ENCODE measurements around the gene GSTA2. TPM values are rescaled to one million over a fixed set of nuclear protein-coding genes. Genes with fewer than 3 reads are reported as not detected.
"Not testable (repeated sequence)": the region's sequence is repeated elsewhere in the genome, so short reads cannot be mapped to it uniquely, and the experiment has no call there.

The GSTA2 gene
- total and polyA plus RNA-seq, 10 of the 15 experiments (the other 5 are each of a cell fraction or from before 2014, with no cell fraction given): not detected

DNA sequence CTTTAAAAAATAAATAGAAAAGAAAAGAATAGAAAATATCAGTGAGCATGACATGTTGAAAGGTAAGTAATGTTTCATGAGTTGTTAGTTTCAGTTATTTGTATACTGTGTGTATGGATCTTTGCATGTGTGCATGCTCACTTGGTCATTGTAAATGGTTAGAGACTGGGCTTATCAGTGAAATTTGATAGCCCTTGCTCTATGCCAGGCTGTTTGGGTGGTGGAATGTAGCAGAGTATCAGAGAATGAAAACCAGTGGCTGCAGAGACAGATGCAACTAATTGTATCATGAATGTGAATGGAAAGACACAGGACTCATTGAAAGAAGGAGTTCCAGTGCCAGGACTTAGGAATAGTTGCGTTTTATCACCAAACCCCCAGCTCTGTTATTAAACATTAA is 4.2 kb downstream of the GSTA2 start:
- in situ Hi-C loops (cut with MboI) (no loop called here), intact Hi-C loops (cut with micrococcal nuclease; ENCODE audit: unreplicated experiment) (no loop called here)
- ChIA-PET POLR2A (no interaction called here), SMC1A (ENCODE audit: uncharacterized antibody, unreplicated experiment) (no interaction called here), RAD21 (ENCODE audit: unreplicated experiment) (no interaction called here), CTCF (no interaction called here)
- Histone ChIP-seq H3K4me3 (no peak overlapping the region), H3K9me3 (replicated peaks; ENCODE audit: control insufficient read depth, insufficient read depth, low read length) (no peaks in the 10 kb centered on the region), H2AFZ (ENCODE audit: control insufficient read depth, low read depth, low read length) (no peak overlapping the region), H3K79me2 (ENCODE audit: control insufficient read depth, insufficient read depth, low read length) (no peaks in the 10 kb centered on the region), H3K36me3 (ENCODE audit: control insufficient read depth in 2 of 2, insufficient read depth in 2 of 2, low read length in 1 of 2) (no peaks in the 10 kb centered on the region), H3K27ac (ENCODE audit: control insufficient read depth, insufficient read depth) (no peak overlapping the region), H3K4me1 (ENCODE audit: control insufficient read depth, insufficient read depth, low read length) (no peaks in the 10 kb centered on the region), H4K20me1 (ENCODE audit: control insufficient read depth, insufficient read depth) (no peaks in the 10 kb centered on the region), H3K4me2 (ENCODE audit: control insufficient read depth, insufficient read depth) (no peak overlapping the region), H3K9ac (ENCODE audit: control insufficient read depth, insufficient read depth, low read length) (no peak overlapping the region), H3K27me3 (replicated peaks in 1 of 2; ENCODE audit: control insufficient read depth in 2 of 2, insufficient read depth in 2 of 2, low read length in 1 of 2) (no peaks in the 10 kb centered on the region)
- FAIRE-seq (no peak), DNase-seq (ENCODE audit: low read depth, low spot score) (no peak), ATAC-seq (no peak)
- TF ChIP-seq CBFB (IDR thresholded peaks at IDR 0.05; ENCODE audit: low read depth) (no peak), SREBF1 (IDR thresholded peaks at IDR 0.05; ENCODE audit: low read length) (no peak), ASH2L (IDR thresholded peaks at IDR 0.05; ENCODE audit: borderline replicate concordance, low read depth) (no peak), NFYA (IDR thresholded peaks at IDR 0.05; ENCODE audit: borderline replicate concordance, low read depth, low read length) (no peak), HDAC6 (IDR thresholded peaks at IDR 0.05; ENCODE audit: unreplicated experiment) (no peak), PML (IDR thresholded peaks at IDR 0.05; ENCODE audit: low read length) (no peak), E2F4 (IDR thresholded peaks at IDR 0.05; ENCODE audit: low read depth, low read length) (no peak)
- TF ChIP-seq, protein P1, sequence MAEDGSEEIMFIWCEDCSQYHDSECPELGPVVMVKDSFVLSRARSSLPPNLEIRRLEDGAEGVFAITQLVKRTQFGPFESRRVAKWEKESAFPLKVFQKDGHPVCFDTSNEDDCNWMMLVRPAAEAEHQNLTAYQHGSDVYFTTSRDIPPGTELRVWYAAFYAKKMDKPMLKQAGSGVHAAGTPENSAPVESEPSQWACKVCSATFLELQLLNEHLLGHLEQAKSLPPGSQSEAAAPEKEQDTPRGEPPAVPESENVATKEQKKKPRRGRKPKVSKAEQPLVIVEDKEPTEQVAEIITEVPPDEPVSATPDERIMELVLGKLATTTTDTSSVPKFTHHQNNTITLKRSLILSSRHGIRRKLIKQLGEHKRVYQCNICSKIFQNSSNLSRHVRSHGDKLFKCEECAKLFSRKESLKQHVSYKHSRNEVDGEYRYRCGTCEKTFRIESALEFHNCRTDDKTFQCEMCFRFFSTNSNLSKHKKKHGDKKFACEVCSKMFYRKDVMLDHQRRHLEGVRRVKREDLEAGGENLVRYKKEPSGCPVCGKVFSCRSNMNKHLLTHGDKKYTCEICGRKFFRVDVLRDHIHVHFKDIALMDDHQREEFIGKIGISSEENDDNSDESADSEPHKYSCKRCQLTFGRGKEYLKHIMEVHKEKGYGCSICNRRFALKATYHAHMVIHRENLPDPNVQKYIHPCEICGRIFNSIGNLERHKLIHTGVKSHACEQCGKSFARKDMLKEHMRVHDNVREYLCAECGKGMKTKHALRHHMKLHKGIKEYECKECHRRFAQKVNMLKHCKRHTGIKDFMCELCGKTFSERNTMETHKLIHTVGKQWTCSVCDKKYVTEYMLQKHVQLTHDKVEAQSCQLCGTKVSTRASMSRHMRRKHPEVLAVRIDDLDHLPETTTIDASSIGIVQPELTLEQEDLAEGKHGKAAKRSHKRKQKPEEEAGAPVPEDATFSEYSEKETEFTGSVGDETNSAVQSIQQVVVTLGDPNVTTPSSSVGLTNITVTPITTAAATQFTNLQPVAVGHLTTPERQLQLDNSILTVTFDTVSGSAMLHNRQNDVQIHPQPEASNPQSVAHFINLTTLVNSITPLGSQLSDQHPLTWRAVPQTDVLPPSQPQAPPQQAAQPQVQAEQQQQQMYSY (CRISPR knock-in tag; IDR thresholded peaks at IDR 0.05): no peak
- no TSS peak for BruUV-seq (replicated peaks)
- 33% methylated on average over 1 of the region's 1 CpG for WGBS (ENCODE audit: insufficient coverage, insufficient replicate concordance, low lambda C conversion rate, missing lambda C conversion rate)

DNA sequence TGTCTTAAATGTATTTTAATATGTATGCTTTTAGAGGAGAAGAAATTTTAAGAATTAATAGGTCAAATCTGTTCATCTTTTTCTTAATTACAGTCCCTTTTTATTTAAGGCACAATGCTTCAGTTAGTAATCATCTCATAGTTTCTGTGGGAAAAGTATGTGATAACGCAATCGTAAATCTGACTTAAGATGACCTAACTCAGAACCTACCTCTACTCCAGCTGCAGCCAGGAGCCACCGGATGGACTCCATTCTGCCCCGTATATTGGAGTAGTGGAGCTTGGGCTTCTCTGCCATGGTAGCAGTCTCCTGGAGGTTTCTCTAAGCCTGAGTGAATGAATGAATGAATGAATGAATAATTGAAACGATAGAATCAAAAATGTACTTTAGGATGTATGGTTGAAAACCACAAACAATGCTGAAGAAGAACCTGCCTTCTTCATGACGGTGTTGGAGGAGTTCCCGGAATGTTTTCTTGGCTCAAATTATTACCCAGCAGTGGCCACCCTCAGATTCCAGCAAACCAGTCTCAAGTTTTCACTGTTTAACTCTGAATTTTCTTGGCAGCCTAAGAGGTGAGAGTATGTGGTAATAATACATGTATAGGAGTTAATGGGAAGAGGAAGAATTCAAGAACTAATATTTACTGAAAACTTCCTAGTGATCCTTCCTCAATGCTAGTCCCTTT is 5.5 kb downstream of the GSTA2 start:
- FAIRE-seq; ATAC-seq; DNase-seq (ENCODE audit: low read depth, low spot score); H3K4me1 ChIP-seq (ENCODE audit: control insufficient read depth, insufficient read depth, low read length); H3K9me3 ChIP-seq (replicated peaks; ENCODE audit: control insufficient read depth, insufficient read depth, low read length); BruUV-seq (replicated peaks); H2AFZ ChIP-seq (ENCODE audit: control insufficient read depth, low read depth, low read length); H4K20me1 ChIP-seq (ENCODE audit: control insufficient read depth, insufficient read depth); in situ Hi-C loops (cut with MboI); H3K27ac ChIP-seq (ENCODE audit: control insufficient read depth, insufficient read depth); SMC1A ChIA-PET (ENCODE audit: uncharacterized antibody, unreplicated experiment); H3K27me3 ChIP-seq (replicated peaks in 1 of 2; ENCODE audit: control insufficient read depth in 2 of 2, insufficient read depth in 2 of 2, low read length in 1 of 2); intact Hi-C loops (cut with micrococcal nuclease; ENCODE audit: unreplicated experiment); POLR2A ChIA-PET; RAD21 ChIA-PET (ENCODE audit: unreplicated experiment); H3K4me2 ChIP-seq (ENCODE audit: control insufficient read depth, insufficient read depth); H3K4me3 ChIP-seq; H3K9ac ChIP-seq (ENCODE audit: control insufficient read depth, insufficient read depth, low read length); CTCF ChIA-PET; H3K79me2 ChIP-seq (ENCODE audit: control insufficient read depth, insufficient read depth, low read length); H3K36me3 ChIP-seq (ENCODE audit: control insufficient read depth in 2 of 2, insufficient read depth in 2 of 2, low read length in 1 of 2): not testable (repeated sequence)
- 56% methylated on average over 7 of the region's 7 CpGs for WGBS (ENCODE audit: insufficient coverage, insufficient replicate concordance, low lambda C conversion rate, missing lambda C conversion rate)
